ENCODE data around the gene LAMC3.

Gene LAMC3

GRCh38 chr9:130970052-130970451 lies 38.9 kb upstream of the LAMC3 start:
- Histone ChIP-seq H3K27ac (no peak overlapping the region), H3K36me3 (ENCODE audit: insufficient read depth) (no peaks in the 10 kb centered on the region), H3K9ac (no peak overlapping the region), H3K27me3 (ENCODE audit: insufficient read depth, low read depth) (peaks cover 95% of the 10 kb centered on the region), H3K79me2 (ENCODE audit: insufficient read depth, low read depth) (no peaks in the 10 kb centered on the region), H3K4me1 (ENCODE audit: low read depth, poor library complexity, severe bottlenecking) (no peaks in the 10 kb centered on the region), H3K4me2 (no peak overlapping the region), H4K20me1 (ENCODE audit: insufficient read depth) (no peaks in the 10 kb centered on the region), H3K4me3 (IDR thresholded peaks at IDR 0.05; ENCODE audit: insufficient read depth, low read depth, low read length) (no peak overlapping the region), H2AFZ (ENCODE audit: low read depth) (no peak overlapping the region)
- TF ChIP-seq CTCF (conservative IDR thresholded peaks at IDR 0.05; ENCODE audit: low read depth, low read length), result no peak

GRCh38 chr9:130970855-130971254 lies 38.1 kb upstream of the LAMC3 start:
- no peak for TF ChIP-seq CTCF (conservative IDR thresholded peaks at IDR 0.05; ENCODE audit: low read depth, low read length)
- no peak overlapping the region for H3K9ac ChIP-seq
- no peak overlapping the region for H3K4me3 ChIP-seq (IDR thresholded peaks at IDR 0.05; ENCODE audit: insufficient read depth, low read depth, low read length)
- H3K79me2 ChIP-seq (ENCODE audit: insufficient read depth, low read depth), result no peaks in the 10 kb centered on the region
- H3K36me3 ChIP-seq (ENCODE audit: insufficient read depth), result no peaks in the 10 kb centered on the region
- H2AFZ ChIP-seq (ENCODE audit: low read depth), result no peak overlapping the region
- no peak overlapping the region for H3K27ac ChIP-seq
- no peaks in the 10 kb centered on the region for H3K4me1 ChIP-seq (ENCODE audit: low read depth, poor library complexity, severe bottlenecking)
- no peaks in the 10 kb centered on the region for H4K20me1 ChIP-seq (ENCODE audit: insufficient read depth)
- H3K27me3 ChIP-seq (ENCODE audit: insufficient read depth, low read depth), result peaks cover 95% of the 10 kb centered on the region
- no peak overlapping the region for H3K4me2 ChIP-seq

GRCh38 chr9:130971294-130971849 lies 37.6 kb upstream of the LAMC3 start:
- no peaks in the 10 kb centered on the region for H3K36me3 ChIP-seq (ENCODE audit: insufficient read depth)
- no peak for TF ChIP-seq CTCF (conservative IDR thresholded peaks at IDR 0.05; ENCODE audit: low read depth, low read length)
- H3K27me3 ChIP-seq (ENCODE audit: insufficient read depth, low read depth), result peaks cover 98% of the 10 kb centered on the region
- H2AFZ ChIP-seq (ENCODE audit: low read depth), result no peak overlapping the region
- no peaks in the 10 kb centered on the region for H4K20me1 ChIP-seq (ENCODE audit: insufficient read depth)
- no peak overlapping the region for H3K4me3 ChIP-seq (IDR thresholded peaks at IDR 0.05; ENCODE audit: insufficient read depth, low read depth, low read length)
- H3K4me2 ChIP-seq, result no peak overlapping the region
- H3K79me2 ChIP-seq (ENCODE audit: insufficient read depth, low read depth), result no peaks in the 10 kb centered on the region
- H3K27ac ChIP-seq, result no peak overlapping the region
- no peaks in the 10 kb centered on the region for H3K4me1 ChIP-seq (ENCODE audit: low read depth, poor library complexity, severe bottlenecking)
- H3K9ac ChIP-seq, result no peak overlapping the region

GRCh38 chr9:130972277-130972956 lies 36.6 kb upstream of the LAMC3 start:
- no peak for TF ChIP-seq CTCF (conservative IDR thresholded peaks at IDR 0.05; ENCODE audit: low read depth, low read length)
- H3K4me2 ChIP-seq, result no peak overlapping the region
- no peaks in the 10 kb centered on the region for H3K36me3 ChIP-seq (ENCODE audit: insufficient read depth)
- H4K20me1 ChIP-seq (ENCODE audit: insufficient read depth), result no peaks in the 10 kb centered on the region
- H3K79me2 ChIP-seq (ENCODE audit: insufficient read depth, low read depth), result no peaks in the 10 kb centered on the region
- peaks cover 100% of the 10 kb centered on the region for H3K27me3 ChIP-seq (ENCODE audit: insufficient read depth, low read depth)
- H3K4me3 ChIP-seq (IDR thresholded peaks at IDR 0.05; ENCODE audit: insufficient read depth, low read depth, low read length), result no peak overlapping the region
- H3K27ac ChIP-seq, result no peak overlapping the region
- no peaks in the 10 kb centered on the region for H3K4me1 ChIP-seq (ENCODE audit: low read depth, poor library complexity, severe bottlenecking)
- no peak overlapping the region for H2AFZ ChIP-seq (ENCODE audit: low read depth)
- H3K9ac ChIP-seq, result no peak overlapping the region

All from KMS-11 (cell line).